Activated naive CD8-positive, alpha-beta T cell treated with anti-CD3 and anti-CD28 coated beads for 36 hours (primary cell): ENCODE data around the gene RABEP2. TPM values are rescaled to one million over a fixed set of nuclear protein-coding genes. Genes with fewer than 3 reads are reported as not detected.
"Not testable (repeated sequence)": the region's sequence is repeated elsewhere in the genome, so short reads cannot be mapped to it uniquely, and the experiment has no call there.

Experiments
- DNase-seq: peaks from one replicate; pipeline ENCODE4 v3.0.0; 2021
- H3K27ac Mint-ChIP-seq: one replicate; pipeline ENCODE4 v1.8.0; 2022; ENCODE audit warnings: mild to moderate bottlenecking, moderate library complexity, mixed read lengths
- H3K27me3 Mint-ChIP-seq: one replicate; pipeline ENCODE4 v1.8.0; 2022; ENCODE audit warnings: mild to moderate bottlenecking, mixed read lengths
- H3K36me3 Mint-ChIP-seq: one replicate; pipeline ENCODE4 v1.8.0; 2021; ENCODE audit warnings: mild to moderate bottlenecking, mixed read lengths
- H3K4me1 Mint-ChIP-seq: one replicate; pipeline ENCODE4 v1.8.0; 2021; ENCODE audit warnings: mixed read lengths
- H3K4me3 Mint-ChIP-seq: one replicate; pipeline ENCODE4 v1.8.0; 2022; ENCODE audit warnings: mild to moderate bottlenecking, moderate library complexity, mixed read lengths
- H3K9me3 Mint-ChIP-seq: one replicate; pipeline ENCODE4 v1.8.0; 2022; ENCODE audit warnings: mixed read lengths
- total RNA-seq, 2 experiments: library from RNA; stranded (reverse); gene quantifications; one replicate each; pipeline ENCODE4 v1.2.3, GENCODE V29; 2021

Gene RABEP2, protein sequence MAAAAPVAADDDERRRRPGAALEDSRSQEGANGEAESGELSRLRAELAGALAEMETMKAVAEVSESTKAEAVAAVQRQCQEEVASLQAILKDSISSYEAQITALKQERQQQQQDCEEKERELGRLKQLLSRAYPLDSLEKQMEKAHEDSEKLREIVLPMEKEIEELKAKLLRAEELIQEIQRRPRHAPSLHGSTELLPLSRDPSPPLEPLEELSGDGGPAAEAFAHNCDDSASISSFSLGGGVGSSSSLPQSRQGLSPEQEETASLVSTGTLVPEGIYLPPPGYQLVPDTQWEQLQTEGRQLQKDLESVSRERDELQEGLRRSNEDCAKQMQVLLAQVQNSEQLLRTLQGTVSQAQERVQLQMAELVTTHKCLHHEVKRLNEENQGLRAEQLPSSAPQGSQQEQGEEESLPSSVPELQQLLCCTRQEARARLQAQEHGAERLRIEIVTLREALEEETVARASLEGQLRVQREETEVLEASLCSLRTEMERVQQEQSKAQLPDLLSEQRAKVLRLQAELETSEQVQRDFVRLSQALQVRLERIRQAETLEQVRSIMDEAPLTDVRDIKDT
- 10 to 100 TPM; 11.4 to 12.5 TPM for total RNA-seq

DNA sequence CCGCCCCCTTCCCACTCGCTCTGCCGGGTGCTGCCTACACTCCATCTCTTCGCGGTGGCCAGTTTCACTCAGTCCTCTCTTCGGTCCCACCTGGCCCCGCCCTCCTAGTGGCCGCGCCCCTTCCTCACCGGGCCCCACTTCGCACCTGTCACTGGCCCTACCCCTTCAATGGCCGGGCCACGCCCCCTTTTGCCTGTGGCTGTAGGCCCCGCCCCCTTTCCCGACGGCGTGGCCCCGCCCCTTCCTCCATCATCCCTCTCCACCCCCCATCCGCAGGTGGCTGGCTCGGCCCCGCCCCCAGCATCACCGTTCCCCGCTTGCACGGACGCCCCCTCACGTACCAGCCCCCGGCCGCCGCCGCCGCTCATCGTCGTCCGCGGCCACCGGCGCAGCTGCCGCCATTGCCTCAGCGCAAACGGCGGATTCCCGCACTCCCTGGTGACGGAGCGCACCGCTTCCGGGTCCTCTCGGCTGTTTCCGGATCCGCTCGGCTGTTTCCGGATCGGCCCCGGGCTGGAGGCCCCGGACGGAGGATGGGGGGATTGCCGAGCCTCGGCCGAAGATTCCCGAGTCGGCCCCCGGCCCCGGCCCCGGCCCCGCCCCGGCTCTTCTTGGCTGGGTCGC lies at the start of gene RABEP2:
RABEP2 (minus strand) TSS at position 477 of the 624 bp plus-strand sequence; CDS start at position 402, 75 bp downstream.
- Mint-ChIP-seq H3K36me3 (peaks cover 6% of the 10 kb centered on the region), H3K27ac (peak within 1 kb of the TSS; percentile 98), H3K4me3 (peak within 1 kb of the TSS; percentile 96), H3K27me3 (no peaks in the 10 kb centered on the region), H3K4me1 (peaks cover 18% of the 10 kb centered on the region), H3K9me3 (peaks cover 3% of the 10 kb centered on the region)
- DNase-seq = peak; percentile 98

DNA sequence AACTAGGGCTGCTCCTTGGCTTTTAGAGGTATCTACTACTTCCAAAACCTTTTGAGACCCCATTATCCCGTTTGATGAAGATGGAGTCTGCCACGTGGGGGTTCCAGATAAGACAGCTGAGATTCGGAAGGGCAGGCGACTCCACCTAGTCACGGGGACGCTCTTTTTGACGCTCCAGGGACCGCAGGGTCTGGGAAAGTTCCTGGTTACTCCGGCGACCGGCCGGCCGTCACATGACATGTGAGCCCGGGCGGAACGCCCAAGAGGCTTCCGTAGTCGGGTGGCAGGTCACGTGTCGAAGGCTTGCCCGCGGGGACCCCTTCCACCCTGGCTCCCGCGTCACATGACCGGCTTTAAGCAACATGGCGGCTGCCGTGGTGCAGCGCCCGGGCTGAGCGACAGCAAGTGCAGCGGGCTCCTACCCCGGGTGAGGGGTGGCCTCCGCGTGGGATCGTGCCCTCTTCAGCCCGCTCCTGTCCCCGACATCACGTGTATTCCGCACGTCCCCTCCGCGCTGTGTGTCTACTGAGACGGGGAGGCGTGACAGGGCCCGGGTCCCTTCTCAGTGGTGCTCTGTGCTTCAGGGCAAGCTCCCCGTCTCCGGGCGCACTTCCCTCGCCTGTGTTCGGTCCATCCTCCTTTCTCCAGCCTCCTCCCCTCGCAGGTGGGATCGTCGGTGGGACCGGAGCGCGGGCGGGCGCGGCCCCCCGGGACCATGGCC lies 49.6 kb upstream of the RABEP2 start, which contains the start of gene SPNS1:
SPNS1 (plus strand) TSS at position 342 of the 721 bp plus-strand sequence; CDS start at position 716, 374 bp downstream.
- Mint-ChIP-seq H3K27ac (peak within 1 kb of the TSS; percentile 95), H3K27me3 (no peaks in the 10 kb centered on the region), H3K36me3 (peaks cover 2% of the 10 kb centered on the region), H3K4me3 (peak within 1 kb of the TSS; percentile 95), H3K9me3 (no peaks in the 10 kb centered on the region), H3K4me1 (peaks cover 27% of the 10 kb centered on the region)
- peak; percentile 96 for DNase-seq

DNA sequence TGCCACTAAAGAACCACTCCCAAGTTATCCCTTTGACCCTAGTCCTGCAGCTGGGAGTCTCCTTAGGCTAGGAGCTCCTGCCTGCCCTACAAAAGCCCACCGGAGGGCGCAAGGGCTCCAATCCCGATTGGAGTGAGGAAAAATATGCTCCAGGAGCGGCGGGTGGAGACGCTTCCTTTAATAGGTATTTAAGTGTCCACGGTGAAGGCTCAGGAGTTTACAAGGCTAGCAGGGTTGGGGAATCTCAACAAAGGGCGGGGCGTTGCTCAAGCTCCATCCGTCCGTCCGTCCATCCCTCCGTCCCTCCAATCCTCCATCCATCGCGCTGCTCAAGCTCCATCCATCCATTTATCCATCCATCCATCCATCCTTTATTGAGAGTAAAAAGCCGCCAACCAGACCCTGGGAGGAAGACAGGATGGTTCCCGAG lies 49.0 kb upstream of the RABEP2 start:
- peak overlapping the region; percentile 95 for H3K4me3 Mint-ChIP-seq
- peak overlapping the region; percentile 95 for H3K27ac Mint-ChIP-seq
- H3K27me3 Mint-ChIP-seq = no peaks in the 10 kb centered on the region
- peaks cover 27% of the 10 kb centered on the region for H3K4me1 Mint-ChIP-seq
- H3K9me3 Mint-ChIP-seq = no peaks in the 10 kb centered on the region
- peaks cover 2% of the 10 kb centered on the region for H3K36me3 Mint-ChIP-seq
- no peak for DNase-seq

DNA sequence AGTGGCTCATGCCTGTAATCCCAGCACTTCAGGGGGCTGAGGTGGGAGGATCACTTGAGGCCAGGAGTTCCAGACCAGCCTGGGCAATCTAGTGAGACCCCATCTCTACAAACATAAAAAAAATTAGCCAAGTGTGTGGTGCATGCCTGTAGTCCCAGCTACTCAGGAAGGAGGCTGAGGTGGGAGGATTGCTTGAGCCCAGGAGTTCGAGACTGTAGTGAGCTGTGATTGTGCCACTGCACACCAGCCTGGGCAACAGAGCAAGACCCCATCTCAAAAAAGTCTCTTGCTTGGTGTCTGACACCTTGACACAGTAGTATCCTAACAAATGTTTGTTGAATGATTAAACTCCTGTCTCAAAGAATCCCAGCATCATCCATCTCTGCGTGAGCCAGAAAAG lies 44.7 kb upstream of the RABEP2 start:
- H3K4me3 Mint-ChIP-seq, DNase-seq, H3K27me3 Mint-ChIP-seq, H3K9me3 Mint-ChIP-seq, H3K4me1 Mint-ChIP-seq, H3K36me3 Mint-ChIP-seq, H3K27ac Mint-ChIP-seq: not testable (repeated sequence)

DNA sequence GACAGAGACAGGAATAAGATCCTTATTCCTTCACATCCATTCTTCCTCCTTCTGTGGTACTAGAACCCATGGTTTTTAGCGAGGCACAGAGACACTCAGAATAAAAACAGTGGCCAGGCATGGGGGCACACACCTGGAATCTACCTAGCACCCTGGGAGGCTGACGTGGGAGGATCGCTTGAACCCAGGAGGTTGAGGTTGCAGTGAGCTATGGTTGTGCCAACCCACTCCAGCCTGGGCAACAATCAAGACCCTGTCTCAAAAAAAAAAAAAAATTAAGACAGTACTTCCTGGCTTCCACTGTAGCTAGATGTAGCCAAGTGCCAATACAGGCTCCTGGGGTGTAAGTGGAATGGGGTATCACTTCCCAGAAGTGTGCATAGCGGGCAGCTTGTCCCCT lies 42.1 kb upstream of the RABEP2 start:
- no peak overlapping the region for H3K27ac Mint-ChIP-seq
- DNase-seq = no peak
- H3K4me1 Mint-ChIP-seq = no peaks in the 10 kb centered on the region
- H3K27me3 Mint-ChIP-seq = no peaks in the 10 kb centered on the region
- peaks cover 16% of the 10 kb centered on the region for H3K36me3 Mint-ChIP-seq
- no peak overlapping the region for H3K4me3 Mint-ChIP-seq
- no peaks in the 10 kb centered on the region for H3K9me3 Mint-ChIP-seq

DNA sequence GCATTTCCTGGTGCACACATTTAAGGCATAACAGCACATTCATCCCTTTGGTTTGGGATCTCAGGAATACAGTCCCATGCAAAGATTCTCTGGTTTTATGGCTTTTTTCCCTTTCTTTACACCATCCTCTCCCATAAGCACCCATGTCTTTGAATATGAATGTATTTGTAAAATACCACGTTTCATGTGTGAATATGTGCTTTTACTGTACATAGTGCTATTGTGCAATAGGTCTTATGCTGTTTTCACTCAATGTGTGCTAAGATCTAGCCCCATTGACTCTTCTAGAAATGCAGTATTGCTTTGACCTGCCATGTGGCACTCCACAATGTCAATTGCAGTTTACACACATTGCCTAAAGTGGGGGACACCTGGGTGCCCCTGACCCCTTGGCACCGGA lies 39.5 kb upstream of the RABEP2 start:
- Mint-ChIP-seq H3K27me3 (no peaks in the 10 kb centered on the region), H3K4me3 (no peak overlapping the region), H3K9me3 (no peaks in the 10 kb centered on the region), H3K27ac (no peak overlapping the region), H3K36me3 (peaks cover 24% of the 10 kb centered on the region), H3K4me1 (no peaks in the 10 kb centered on the region)
- no peak for DNase-seq

DNA sequence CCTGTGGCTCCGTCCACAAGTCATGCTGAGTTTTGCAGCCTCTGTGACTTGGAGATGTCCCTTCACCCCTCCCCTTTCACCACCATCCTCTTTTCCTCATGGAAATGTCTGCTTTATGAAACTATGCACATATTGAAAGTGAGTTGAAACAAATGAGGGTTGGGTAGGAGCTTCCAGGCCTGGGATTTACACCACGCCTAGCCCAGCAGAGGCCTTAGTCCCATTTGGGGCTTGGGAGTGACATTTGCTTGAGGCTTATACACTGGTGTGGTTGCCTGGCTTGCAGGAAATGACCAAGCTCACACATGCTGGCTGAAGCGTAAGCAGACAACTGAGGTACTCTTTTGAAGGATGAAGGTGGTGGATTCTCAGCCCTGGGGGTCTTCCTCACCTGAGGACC lies 39.0 kb upstream of the RABEP2 start:
- no peaks in the 10 kb centered on the region for H3K9me3 Mint-ChIP-seq
- no peaks in the 10 kb centered on the region for H3K4me1 Mint-ChIP-seq
- H3K36me3 Mint-ChIP-seq = peaks cover 24% of the 10 kb centered on the region
- no peak overlapping the region for H3K4me3 Mint-ChIP-seq
- no peaks in the 10 kb centered on the region for H3K27me3 Mint-ChIP-seq
- H3K27ac Mint-ChIP-seq = no peak overlapping the region
- DNase-seq = no peak

DNA sequence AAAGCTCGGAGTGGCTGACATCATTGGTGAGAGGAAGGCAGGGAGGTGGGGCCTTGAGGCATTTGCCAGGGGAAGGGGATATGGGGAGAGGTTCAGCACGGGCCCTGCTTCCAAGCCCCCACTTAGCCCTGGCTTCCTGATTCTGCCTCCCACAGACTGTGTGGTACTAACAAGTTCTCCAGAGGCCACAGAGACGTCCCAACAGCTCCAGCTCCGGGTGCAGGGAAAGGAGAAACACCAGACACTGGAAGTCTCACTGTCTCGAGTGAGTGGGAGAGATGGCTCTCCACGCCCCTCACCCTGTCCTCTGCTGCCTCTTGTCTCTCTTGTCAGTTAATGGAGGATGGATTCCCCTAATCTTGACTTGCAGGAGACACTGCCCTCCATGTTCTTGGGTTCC lies 33.8 kb upstream of the RABEP2 start:
- peaks cover 28% of the 10 kb centered on the region for H3K36me3 Mint-ChIP-seq
- no peak overlapping the region for H3K27ac Mint-ChIP-seq
- H3K4me3 Mint-ChIP-seq = no peak overlapping the region

DNA sequence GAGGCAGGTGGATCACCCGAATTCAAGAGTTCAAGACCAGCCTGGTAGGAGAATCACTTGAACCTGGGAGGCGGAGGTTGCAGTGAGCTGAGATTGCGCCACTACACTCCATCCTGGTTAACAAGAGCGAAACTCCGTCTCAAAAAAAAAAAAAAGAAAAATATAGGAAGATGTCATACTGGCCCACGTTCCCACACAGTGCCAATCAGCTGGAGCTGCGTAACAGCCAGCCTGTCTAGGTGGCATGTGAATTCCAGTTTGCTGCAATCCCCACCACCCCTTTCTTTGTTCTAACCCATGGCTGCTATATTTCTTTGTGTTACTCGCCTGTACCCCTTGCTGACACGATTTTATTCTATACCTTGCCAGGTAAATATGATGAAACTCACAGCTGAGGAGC lies 33.2 kb upstream of the RABEP2 start:
- no peak overlapping the region for H3K4me3 Mint-ChIP-seq
- no peak for DNase-seq
- H3K4me1 Mint-ChIP-seq = peaks cover 3% of the 10 kb centered on the region
- H3K9me3 Mint-ChIP-seq = no peaks in the 10 kb centered on the region
- peaks cover 29% of the 10 kb centered on the region for H3K36me3 Mint-ChIP-seq
- H3K27me3 Mint-ChIP-seq = no peaks in the 10 kb centered on the region
- no peak overlapping the region for H3K27ac Mint-ChIP-seq

More for the DNA sequence above, 33.8 kb upstream of the RABEP2 start:
- H3K4me1 Mint-ChIP-seq = no peaks in the 10 kb centered on the region
- no peaks in the 10 kb centered on the region for H3K9me3 Mint-ChIP-seq
- no peaks in the 10 kb centered on the region for H3K27me3 Mint-ChIP-seq
- no peak for DNase-seq

DNA sequence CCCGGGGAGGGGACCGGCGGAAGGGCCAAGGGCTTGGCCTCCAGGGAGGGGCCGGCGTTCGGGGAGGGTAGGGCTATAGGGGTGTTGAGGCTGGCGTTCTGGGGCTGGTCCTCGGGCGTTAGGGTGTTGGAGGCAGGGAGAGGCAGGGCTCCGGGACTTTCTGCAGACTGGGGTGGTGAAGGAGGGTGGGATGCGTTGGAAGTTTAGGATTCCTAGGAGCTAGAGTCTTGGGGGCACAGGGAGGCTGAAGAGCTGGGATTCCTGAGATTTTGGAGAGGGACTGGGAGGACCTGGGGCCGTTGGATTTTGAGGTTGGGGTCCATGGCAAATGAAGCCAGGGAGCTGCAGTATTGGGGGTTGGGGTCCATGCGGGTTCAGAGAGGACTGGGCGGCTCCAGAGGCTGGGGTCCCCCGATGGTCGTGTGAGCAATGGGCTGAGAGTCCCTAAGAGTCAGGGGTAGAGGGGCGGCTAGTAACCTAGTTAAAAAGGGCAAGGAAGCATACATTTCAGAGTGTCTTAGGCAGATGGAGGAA lies 26.4 kb upstream of the RABEP2 start:
- peaks cover 16% of the 10 kb centered on the region for H3K4me1 Mint-ChIP-seq
- peak overlapping the region; percentile 89 for H3K27ac Mint-ChIP-seq
- no peaks in the 10 kb centered on the region for H3K27me3 Mint-ChIP-seq
- H3K9me3 Mint-ChIP-seq = no peaks in the 10 kb centered on the region
- H3K4me3 Mint-ChIP-seq = peak overlapping the region; percentile 96
- no peak for DNase-seq
- H3K36me3 Mint-ChIP-seq = peaks cover 27% of the 10 kb centered on the region

DNA sequence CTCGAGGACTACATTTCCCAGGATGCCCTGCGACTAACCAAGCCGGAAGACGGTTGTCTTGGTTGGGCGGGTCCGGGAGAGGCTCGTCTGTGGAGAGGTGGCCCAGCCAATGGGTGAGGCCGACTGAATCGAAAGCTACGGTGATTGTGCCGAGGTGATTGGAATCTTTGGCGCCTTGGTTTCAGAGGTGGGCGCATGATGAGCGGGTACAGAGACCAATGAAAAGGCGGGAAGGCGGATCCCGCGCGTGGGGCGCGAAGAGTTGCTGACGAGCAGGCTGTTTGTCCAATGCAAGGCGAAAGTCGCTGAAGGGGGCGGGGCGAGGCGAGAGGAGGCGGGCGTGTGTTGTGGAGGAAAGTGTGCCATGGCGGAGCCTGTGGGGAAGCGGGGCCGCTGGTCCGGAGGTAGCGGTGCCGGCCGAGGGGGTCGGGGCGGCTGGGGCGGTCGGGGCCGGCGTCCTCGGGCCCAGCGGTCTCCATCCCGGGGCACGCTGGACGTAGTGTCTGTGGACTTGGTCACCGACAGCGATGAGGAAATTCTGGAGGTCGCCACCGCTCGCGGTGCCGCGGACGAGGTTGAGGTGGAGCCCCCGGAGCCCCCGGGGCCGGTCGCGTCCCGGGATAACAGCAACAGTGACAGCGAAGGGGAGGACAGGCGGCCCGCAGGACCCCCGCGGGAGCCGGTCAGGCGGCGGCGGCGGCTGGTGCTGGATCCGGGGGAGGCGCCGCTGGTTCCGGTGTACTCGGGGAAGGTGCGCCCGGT lies 25.8 kb upstream of the RABEP2 start, which contains the start of gene NFATC2IP:
NFATC2IP (plus strand) TSS at position 290 of the 762 bp plus-strand sequence; CDS start at position 365, 75 bp downstream.
- peak within 1 kb of the TSS; percentile 96 for H3K4me3 Mint-ChIP-seq
- DNase-seq = peak; percentile 99
- peaks cover 25% of the 10 kb centered on the region for H3K36me3 Mint-ChIP-seq
- H3K27me3 Mint-ChIP-seq = no peaks in the 10 kb centered on the region
- peak within 1 kb of the TSS; percentile 89 for H3K27ac Mint-ChIP-seq
- H3K4me1 Mint-ChIP-seq = peaks cover 18% of the 10 kb centered on the region
- no peaks in the 10 kb centered on the region for H3K9me3 Mint-ChIP-seq

DNA sequence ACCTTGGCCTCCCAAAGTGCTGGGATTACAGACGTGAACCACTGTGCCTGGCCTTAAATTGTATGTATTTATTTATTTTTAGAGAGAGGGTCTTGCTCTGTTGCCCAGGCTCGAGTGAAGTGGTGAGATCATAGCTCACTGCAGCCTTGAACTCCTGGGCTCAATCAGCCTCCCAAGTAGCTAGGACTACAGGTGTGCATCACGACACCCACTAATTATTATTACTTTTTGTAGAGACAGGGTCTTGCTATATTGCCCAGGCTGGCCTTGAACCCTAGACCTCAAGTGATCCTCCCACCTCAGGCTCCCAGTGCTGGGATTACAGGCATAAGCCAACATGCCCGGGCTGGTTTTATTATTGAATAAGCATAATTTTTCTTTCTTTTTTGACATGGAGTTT lies 21.6 kb upstream of the RABEP2 start:
- H3K27ac Mint-ChIP-seq = no peak overlapping the region
- peaks cover 8% of the 10 kb centered on the region for H3K4me1 Mint-ChIP-seq
- no peaks in the 10 kb centered on the region for H3K27me3 Mint-ChIP-seq
- H3K4me3 Mint-ChIP-seq = no peak overlapping the region
- H3K36me3 Mint-ChIP-seq = peaks cover 5% of the 10 kb centered on the region
- H3K9me3 Mint-ChIP-seq = no peaks in the 10 kb centered on the region
- DNase-seq = no peak

DNA sequence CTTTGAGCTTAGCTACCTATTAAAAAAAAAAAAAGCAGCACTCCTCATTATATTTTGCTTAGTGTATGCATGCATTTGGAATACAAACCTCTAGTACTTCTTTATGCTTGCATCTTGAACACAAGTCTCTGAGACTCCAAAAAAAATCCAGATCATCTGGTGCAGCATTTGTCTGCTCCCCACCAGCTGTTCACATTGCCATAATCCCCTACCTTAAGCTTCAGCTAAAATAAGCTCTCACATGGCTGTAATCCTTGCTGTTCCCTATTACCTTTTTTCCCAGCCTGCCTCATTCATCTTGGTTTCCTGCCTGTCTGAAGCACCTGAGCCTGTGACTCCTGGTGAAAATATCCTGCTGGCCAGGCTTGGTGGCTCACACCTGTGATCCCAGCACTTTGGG lies 18.2 kb upstream of the RABEP2 start:
- peaks cover 7% of the 10 kb centered on the region for H3K4me1 Mint-ChIP-seq
- DNase-seq = no peak
- no peaks in the 10 kb centered on the region for H3K27me3 Mint-ChIP-seq
- H3K36me3 Mint-ChIP-seq = no peaks in the 10 kb centered on the region
- H3K4me3 Mint-ChIP-seq = no peak overlapping the region
- H3K27ac Mint-ChIP-seq = no peak overlapping the region
- H3K9me3 Mint-ChIP-seq = no peaks in the 10 kb centered on the region

DNA sequence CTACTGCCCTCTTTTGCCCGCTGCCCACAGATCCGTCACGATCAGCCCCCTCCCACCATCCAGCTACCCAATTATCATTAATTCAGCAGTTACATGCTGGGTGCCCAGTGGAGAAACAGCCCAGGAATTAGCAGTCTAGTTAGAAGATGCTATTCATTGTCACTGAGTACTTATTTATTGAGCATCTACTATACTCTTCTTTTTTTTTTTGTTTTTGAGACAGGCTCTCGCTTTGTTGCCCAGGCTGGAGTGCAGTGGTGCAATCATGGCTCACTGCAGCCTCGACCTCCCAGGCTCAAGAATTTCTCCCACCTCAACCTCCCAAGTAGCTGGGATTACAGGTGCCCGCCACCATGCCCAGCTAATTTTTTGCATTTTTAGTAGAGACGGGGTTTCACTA lies 14.8 kb upstream of the RABEP2 start:
- H3K27me3 Mint-ChIP-seq, H3K36me3 Mint-ChIP-seq, H3K27ac Mint-ChIP-seq, H3K9me3 Mint-ChIP-seq, DNase-seq, H3K4me3 Mint-ChIP-seq: not testable (repeated sequence)
- H3K4me1 Mint-ChIP-seq = peaks cover 13% of the 10 kb centered on the region
